Neural progenitor cell (in vitro differentiated cells): Measurements from ENCODE around the gene ZNF417. TPM values are rescaled to one million over a fixed set of nuclear protein-coding genes. Genes with fewer than 3 reads are reported as not detected.

Experiments
- DNase-seq: peaks from one replicate; pipeline ENCODE4 v3.0.0-alpha.2; 2016; ENCODE audit warnings: low spot score
- H2AFZ ChIP-seq: fragments of 200-600 bp; sonication (generic); replicated peaks from 2 replicates; pipeline ENCODE4 v1.6.1; 2016; ENCODE audit warnings: antibody characterized with exemption
- H3F3A ChIP-seq: fragments of 200-600 bp; sonication (generic); 2 replicates; pipeline ENCODE4 v1.6.1; 2016; ENCODE audit warnings: antibody characterized with exemption, low read depth
- H3K27ac ChIP-seq: fragments of 200-600 bp; sonication (generic); 2 replicates; pipeline ENCODE4 v1.5.1; 2016; ENCODE audit warnings: mild to moderate bottlenecking
- H3K27me3 ChIP-seq: fragments of 200-600 bp; sonication (generic); 2 replicates; pipeline ENCODE4 v1.6.1; 2016; ENCODE audit warnings: mild to moderate bottlenecking, moderate library complexity
- H3K36me3 ChIP-seq: fragments of 200-600 bp; sonication (generic); 2 replicates; pipeline ENCODE4 v1.5.1; 2016
- H3K4me1 ChIP-seq: fragments of 200-600 bp; sonication (generic); 2 replicates; pipeline ENCODE4 v1.6.1; 2016; ENCODE audit warnings: mixed run types
- H3K4me2 ChIP-seq: fragments of 200-600 bp; sonication (generic); 2 replicates; pipeline ENCODE4 v1.6.1; 2016
- H3K4me3 ChIP-seq: fragments of 200-600 bp; sonication (generic); 2 replicates; pipeline ENCODE4 v1.5.1; 2016
- H3K79me2 ChIP-seq: fragments of 200-600 bp; sonication (generic); 2 replicates; pipeline ENCODE4 v1.6.1; 2016; ENCODE audit warnings: low read depth
- H3K9ac ChIP-seq: fragments of 200-600 bp; sonication (generic); 2 replicates; pipeline ENCODE4 v1.6.1; 2016
- H3K9me3 ChIP-seq: fragments of 200-600 bp; sonication (generic); 2 replicates; pipeline ENCODE4 v1.5.1; 2016; ENCODE audit warnings: low read depth
- H4K20me1 ChIP-seq: fragments of 200-600 bp; sonication (generic); 2 replicates; pipeline ENCODE4 v1.6.1; 2016; ENCODE audit warnings: low read depth
- H3K27ac Mint-ChIP-seq: 3 replicates; pipeline ENCODE4 v1.8.0; 2021; ENCODE audit warnings: mixed read lengths
- H3K27me3 Mint-ChIP-seq: 2 replicates; pipeline ENCODE4 v1.8.0; 2022; ENCODE audit warnings: low read depth, mild to moderate bottlenecking, inconsistent platforms, moderate library complexity, mixed read lengths; ENCODE audit not compliant: insufficient read depth
- H3K36me3 Mint-ChIP-seq: 3 replicates; pipeline ENCODE4 v1.8.0; 2021; ENCODE audit warnings: mixed read lengths
- H3K4me1 Mint-ChIP-seq: 3 replicates; pipeline ENCODE4 v1.8.0; 2021; ENCODE audit warnings: mixed read lengths
- H3K4me3 Mint-ChIP-seq: 3 replicates; pipeline ENCODE4 v1.8.0; 2021; ENCODE audit warnings: mild to moderate bottlenecking, moderate library complexity, mixed read lengths
- H3K9me3 Mint-ChIP-seq: 3 replicates; pipeline ENCODE4 v1.8.0; 2020; ENCODE audit warnings: mixed read lengths
- CTCF ChIP-seq: fragments of 200-600 bp; sonication (generic); IDR thresholded peaks from 2 replicates; pipeline ENCODE4 v1.5.1; 2017; ENCODE audit warnings: antibody characterized with exemption, mild to moderate bottlenecking
- EZH2 ChIP-seq: fragments of 200-600 bp; sonication (generic); IDR thresholded peaks from 2 replicates; pipeline ENCODE4 v1.6.1; 2017; ENCODE audit warnings: antibody characterized with exemption, mild to moderate bottlenecking, moderate library complexity
- EZH2phosphoT487 ChIP-seq: fragments of 200-600 bp; sonication (generic); IDR thresholded peaks from 2 replicates; pipeline ENCODE4 v1.6.1; 2017; ENCODE audit warnings: antibody characterized with exemption
- total RNA-seq: library from RNA; depleted of rRNA; stranded (reverse); fragments of >200 nt; gene quantifications from 2 replicates; pipeline ENCODE4 v1.2.3, GENCODE V29; 2015; ENCODE audit warnings: low replicate concordance

The ZNF417 gene
- total RNA-seq, 1 donor from 2014 or later: 27.2 TPM

DNA sequence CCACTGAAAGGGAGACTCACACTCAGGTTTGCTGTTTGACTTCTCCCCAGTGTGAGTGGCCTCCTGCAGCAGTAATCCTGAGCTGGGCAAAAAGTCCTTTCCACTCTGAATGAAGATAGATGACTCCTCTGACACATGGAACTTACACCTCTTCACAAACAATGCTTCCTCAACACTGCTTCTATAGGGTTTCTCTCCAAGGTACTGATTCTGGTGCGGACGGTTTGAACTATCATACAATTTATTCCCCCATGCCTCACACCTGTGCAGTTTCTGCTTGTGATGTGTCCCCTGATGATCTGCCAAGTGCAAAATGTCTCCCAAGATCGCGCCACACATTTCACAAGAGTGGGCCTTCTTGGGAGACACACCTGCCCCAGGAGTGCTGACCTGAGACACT, 11.2 kb upstream of the ZNF417 start:
- no peak for DNase-seq
- no peaks in the 10 kb centered on the region for H3K4me1 ChIP-seq
- no peak overlapping the region for H3K4me3 ChIP-seq
- peaks cover 71% of the 10 kb centered on the region for H3K79me2 ChIP-seq
- TF ChIP-seq EZH2: no peak
- no peak for TF ChIP-seq EZH2phosphoT487
- TF ChIP-seq CTCF: no peak
- H4K20me1 ChIP-seq: no peaks in the 10 kb centered on the region
- no peaks in the 10 kb centered on the region for H3K27me3 ChIP-seq
- no peak overlapping the region for H3K4me2 ChIP-seq
- Mint-ChIP-seq H3K9me3 (peaks cover 92% of the 10 kb centered on the region), H3K27me3 (peaks cover 10% of the 10 kb centered on the region), H3K4me3 (peak overlapping the region; percentile 35), H3K36me3 (peaks cover 88% of the 10 kb centered on the region), H3K27ac (no peak overlapping the region), H3K4me1 (no peaks in the 10 kb centered on the region)
- peaks cover 5% of the 10 kb centered on the region for H3F3A ChIP-seq
- H3K9me3 ChIP-seq: peaks cover 34% of the 10 kb centered on the region
- H3K36me3 ChIP-seq: peaks cover 77% of the 10 kb centered on the region
- no peak overlapping the region for H3K9ac ChIP-seq
- no peak overlapping the region for H2AFZ ChIP-seq
- no peak overlapping the region for H3K27ac ChIP-seq

DNA sequence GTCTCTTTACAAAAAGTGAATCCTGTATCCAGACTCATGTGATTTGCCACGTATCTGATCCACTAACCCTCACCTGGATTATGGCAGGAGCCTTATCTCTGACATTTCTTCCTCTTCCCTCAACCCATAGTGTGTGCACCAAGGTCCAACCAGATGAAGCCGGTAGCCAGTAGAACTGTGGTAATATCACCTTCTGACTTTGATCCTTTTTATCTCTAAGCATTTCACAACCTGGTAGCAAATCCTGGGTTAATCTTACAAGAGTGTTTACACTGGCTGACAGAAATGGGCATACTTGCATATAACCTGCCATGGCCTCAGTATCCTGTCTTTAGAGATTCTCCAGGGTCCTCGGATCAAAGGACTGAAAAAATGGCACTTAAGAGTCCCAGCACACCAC, 1.9 kb downstream of the ZNF417 start:
- peaks cover 58% of the 10 kb centered on the region for H3K9me3 Mint-ChIP-seq
- H3K4me3 Mint-ChIP-seq: peak overlapping the region; percentile 95
- no peaks in the 10 kb centered on the region for H3K36me3 ChIP-seq

GRCh38 chr19:57907394-57907793, 9.0 kb downstream of the ZNF417 start:
- Histone ChIP-seq H3K4me1 (no peaks in the 10 kb centered on the region), H3K4me2 (no peak overlapping the region), H3K27ac (no peak overlapping the region), H3K79me2 (peaks cover 3% of the 10 kb centered on the region), H2AFZ (no peak overlapping the region), H3K36me3 (no peaks in the 10 kb centered on the region), H3K9me3 (no peaks in the 10 kb centered on the region), H3K4me3 (no peak overlapping the region), H3K27me3 (no peaks in the 10 kb centered on the region), H4K20me1 (peaks cover 4% of the 10 kb centered on the region), H3F3A (no peaks in the 10 kb centered on the region), H3K9ac (no peak overlapping the region)
- DNase-seq: no peak
- Mint-ChIP-seq H3K27ac (no peak overlapping the region), H3K4me1 (no peaks in the 10 kb centered on the region), H3K4me3 (no peak overlapping the region), H3K27me3 (peaks cover 2% of the 10 kb centered on the region), H3K9me3 (peaks cover 63% of the 10 kb centered on the region), H3K36me3 (peaks cover 72% of the 10 kb centered on the region)
- TF ChIP-seq CTCF (no peak), EZH2 (no peak), EZH2phosphoT487 (no peak)

More for the DNA sequence above, 1.9 kb downstream of the ZNF417 start:
- Histone ChIP-seq H2AFZ (no peak overlapping the region), H3K79me2 (peaks cover 38% of the 10 kb centered on the region), H4K20me1 (no peaks in the 10 kb centered on the region), H3K27me3 (no peaks in the 10 kb centered on the region), H3F3A (peaks cover 17% of the 10 kb centered on the region), H3K27ac (no peak overlapping the region), H3K4me3 (no peak overlapping the region), H3K4me1 (peaks cover 7% of the 10 kb centered on the region), H3K4me2 (peak overlapping the region; percentile 96), H3K9me3 (no peaks in the 10 kb centered on the region), H3K9ac (no peak overlapping the region)
- peaks cover 67% of the 10 kb centered on the region for H3K36me3 Mint-ChIP-seq
- peaks cover 12% of the 10 kb centered on the region for H3K4me1 Mint-ChIP-seq
- no peak overlapping the region for H3K27ac Mint-ChIP-seq
- H3K27me3 Mint-ChIP-seq: peaks cover 10% of the 10 kb centered on the region
- DNase-seq: no peak
- TF ChIP-seq CTCF (no peak), EZH2phosphoT487 (no peak), EZH2 (no peak)
